Fibroblast of gingiva (primary cell): ENCODE data around the gene CTBP2.
A peak's percentile ranks its signal among the peaks of the same experiment; 100 is the strongest.

Source experiments
- DNase-seq: peaks from one replicate; pipeline ENCODE4 v3.0.0-alpha.2; 2011; ENCODE audit warnings: low read depth

CTBP2 gene

DNA sequence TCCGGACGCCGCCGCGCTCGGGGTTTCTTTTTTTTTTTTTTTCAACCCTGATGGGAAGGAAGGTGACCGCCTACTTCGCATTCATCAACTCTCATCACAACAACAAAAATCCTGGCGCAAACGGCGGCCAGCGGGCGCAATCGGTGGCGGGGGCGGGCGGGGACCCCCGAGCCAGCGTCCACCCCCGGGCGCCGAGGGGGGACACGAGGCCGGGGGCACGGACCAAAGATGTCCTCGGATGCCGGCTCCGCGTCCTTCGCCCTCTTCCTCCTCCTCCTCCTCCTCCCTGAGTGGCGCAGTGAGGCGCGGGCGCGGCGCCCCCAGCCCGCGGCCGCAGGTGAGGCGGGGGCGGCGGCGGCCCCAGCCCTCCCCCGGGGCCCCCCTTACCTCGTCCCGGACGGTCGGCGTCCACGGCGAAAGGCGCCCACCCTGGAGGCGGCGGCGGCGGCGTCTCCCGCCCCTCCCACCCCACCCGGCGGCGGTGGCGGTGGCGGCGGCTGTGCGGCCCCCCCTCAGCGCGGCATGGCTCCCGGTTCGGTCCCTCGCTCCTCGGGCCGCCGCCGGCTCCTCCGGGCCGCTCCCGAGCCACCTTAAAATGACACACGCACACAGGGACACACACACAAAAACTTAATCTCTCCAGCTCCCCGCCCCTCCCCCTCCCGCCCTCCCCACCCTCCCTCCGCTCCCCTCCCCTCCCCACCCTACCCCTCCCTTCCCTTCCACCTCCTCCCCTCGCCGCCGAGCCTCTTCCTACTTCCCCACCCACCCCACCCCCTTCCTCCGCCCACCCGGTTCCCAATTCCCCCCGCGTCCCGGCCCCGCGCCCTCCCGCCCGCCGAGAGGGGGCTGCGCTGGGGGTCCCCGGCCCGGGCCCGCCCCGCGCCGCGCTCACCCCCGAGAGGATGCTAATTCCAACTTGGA is at the start of gene CTBP2:
Gene CTBP2 (minus strand): TSS at position 632 of the 924 bp plus-strand sequence.
- peak; percentile 67 for DNase-seq

DNA sequence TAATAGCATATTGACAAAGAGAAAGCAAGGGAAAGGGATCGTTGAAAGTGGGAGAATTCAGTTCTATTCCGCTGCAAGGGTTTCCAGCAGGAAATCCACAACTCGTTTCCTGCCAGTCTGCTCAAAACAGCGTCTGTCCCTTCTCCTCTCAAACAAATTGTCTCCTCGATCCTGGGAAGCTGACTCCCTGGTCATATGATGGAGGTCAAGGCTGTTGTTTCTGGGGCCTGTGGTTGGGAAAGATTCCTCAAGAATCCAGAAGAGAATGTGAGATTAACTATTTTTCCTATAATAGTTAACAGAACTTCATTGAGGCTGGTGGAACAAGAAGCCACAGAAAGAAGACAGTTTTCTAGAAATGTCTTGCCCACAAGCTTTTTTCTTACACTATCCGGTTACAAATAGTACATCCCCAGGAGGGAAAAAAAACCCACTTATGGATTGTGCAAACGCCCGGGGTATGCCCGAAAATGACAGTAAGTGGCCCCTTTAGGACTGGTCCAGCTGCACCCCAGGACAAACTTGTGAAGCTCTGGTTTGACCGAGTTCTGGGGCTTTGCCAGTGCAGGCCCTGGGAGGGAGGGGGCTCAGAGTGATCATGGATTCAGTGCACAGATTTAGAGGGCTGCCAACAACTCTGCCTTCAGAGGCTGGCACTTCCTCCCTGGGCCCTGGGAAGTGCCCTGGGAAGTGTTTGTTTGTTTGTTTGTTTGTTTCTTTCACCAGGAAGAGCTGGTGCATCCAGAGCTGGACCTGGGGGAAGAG is 49.4 kb upstream of the CTBP2 start:
- DNase-seq = peak; percentile 40

DNA sequence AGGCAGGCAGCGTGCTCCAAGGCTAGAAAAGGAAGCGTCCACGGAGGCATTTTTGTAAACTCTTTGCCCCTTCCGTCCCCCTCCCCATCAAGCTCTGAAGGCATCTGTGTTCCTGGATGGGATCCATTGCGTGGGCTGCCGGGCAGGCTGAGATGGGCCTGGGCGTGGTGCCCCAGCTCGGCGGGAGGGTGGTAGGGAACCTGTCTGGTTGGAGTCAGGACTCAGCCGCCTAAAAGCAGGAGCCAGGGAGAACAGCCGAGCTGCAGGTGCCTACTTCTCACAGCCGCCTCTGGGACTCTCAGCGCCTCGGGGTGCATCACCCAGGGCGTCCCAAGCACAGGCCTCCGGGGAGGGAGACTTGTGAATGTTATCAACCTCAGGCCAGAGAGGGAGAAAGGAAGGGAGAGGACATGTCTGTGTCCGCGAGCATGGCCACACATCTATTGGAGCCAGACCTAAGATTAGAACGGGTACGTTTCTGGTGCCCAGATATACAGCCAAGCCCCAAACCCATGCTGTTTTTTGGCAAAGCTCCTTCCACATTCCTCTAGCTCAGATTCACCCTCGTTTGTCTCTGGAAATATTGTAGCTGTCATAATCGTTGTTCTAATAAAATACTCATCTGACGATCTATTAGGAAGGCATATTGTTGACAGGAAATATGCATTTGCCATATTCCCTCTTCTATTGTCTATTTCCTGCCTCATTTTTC is 48.6 kb upstream of the CTBP2 start:
- no peak for DNase-seq

DNA sequence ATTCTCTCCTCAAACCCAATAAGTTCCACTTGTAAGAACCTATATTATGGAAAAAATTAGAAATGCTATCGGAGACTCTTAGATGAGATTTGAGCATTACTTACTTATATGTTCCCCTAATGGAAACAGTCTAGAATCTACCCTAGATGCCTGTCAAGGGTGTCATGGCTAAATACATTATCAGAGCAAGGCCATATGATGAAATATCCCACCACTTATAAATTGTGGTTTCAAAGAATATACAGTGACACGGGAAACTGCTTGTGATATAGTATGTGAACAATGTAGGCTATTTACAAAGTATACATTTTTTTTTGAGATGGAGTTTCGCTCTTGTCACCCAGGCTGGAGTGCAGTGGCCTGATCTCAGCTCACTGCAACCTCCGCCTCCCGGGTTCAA is 46.3 kb upstream of the CTBP2 start:
- DNase-seq = no peak

DNA sequence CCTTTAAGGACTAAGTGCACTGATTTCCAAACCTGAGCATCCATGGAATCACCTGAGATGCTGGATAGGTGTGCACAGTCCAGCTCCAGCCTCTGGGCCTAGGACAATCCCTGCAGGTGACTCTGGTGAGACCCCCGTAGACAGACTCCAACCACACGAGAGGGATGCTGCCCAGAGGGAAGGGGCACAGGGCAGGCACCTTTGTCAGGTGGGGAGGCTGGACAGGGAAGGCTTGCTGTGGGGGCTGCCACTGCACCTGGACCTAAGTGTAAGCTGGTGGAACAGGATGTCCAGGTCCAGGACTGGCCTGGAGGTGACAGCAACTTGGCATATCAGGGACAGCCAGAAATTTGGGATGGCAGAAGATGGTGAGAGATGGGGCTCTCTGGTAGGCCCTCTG is 45.1 kb upstream of the CTBP2 start:
- DNase-seq = no peak

DNA sequence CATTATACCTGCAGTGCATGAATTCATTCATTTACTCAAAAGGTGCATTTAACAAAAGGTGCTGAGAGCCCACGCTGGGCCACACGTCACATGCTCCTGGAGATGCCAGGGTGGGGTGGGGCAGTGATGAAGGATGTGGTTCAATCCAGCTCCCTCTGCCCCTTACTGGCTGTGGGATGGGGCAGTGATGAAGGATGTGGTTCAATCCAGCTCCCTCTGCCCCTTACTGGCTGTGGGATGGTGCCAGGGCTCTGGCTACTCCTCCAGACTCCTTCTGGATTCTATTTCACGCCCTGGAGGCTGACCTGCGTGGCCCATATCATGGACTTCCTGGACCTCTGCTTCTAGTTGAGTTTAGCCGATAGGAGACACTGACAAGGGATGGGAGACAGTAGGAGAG is 44.0 kb upstream of the CTBP2 start:
- no peak for DNase-seq

DNA sequence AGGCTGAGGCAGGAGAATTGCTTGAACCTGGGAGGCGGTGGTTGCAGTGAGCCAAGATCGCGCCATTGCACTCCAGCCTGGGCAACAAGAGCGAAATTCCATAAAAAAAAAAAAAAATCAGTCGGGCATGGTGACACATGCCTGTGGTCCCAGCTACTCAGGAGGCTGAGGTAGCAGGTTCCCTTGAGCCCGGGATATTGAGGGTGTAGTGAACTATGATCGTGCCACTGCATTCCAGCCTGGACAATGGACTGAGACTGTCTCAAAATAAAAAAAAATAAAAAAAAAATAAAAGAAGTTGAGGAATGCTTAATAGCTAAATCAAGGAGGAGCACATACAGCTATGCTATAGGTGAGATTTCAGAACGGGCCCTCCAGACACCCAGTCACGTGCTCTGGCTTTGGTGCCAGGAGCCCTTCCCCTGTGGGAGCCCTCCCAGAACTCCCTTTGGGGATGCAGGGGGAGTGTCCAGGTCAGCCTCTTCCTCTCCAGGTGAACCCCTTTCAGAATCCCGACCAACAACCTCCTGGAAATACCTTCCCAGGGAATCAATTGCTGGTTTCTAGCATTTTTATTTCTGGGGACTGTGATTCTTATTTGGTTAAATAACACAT is 42.9 kb upstream of the CTBP2 start:
- DNase-seq = no peak

DNA sequence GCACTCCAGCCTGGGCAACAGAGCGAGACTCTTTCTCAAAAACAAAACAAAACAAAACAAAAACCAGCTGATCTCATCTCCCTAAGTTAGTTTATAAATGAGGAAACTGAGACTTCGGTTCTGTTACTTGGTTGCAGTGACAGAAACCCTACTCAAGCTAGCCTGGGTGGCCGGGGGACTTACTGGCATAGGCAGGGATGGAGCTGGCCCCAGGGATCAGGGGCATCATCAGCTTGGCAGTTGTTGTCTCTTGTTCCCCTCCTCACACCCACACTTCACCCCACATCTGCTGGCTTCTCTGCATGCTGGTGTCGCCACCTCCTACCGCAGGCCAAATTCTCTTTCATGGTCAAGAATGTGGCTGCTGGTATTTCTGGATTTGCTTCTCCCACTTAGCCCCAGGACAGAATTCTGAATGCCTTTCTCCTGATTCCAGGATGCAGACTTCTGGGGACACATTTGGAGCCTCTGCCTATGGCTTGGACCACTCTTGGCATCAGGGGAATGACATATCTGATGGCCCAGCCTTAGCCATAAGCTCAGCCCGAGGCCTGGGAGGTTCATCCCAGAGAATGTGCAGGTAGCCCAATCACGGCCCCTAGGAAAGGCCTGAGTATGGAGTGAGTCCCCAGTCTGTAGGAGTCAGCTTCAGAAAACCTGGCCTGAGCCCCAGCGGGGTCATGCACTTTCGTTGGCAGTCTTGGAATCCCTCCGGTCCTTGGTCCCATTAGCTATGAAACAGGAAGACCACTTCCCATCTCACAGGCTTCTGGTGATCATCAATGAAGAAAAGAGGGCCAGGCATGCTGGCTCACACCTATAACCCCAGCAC is 41.6 kb upstream of the CTBP2 start:
- DNase-seq = no peak

DNA sequence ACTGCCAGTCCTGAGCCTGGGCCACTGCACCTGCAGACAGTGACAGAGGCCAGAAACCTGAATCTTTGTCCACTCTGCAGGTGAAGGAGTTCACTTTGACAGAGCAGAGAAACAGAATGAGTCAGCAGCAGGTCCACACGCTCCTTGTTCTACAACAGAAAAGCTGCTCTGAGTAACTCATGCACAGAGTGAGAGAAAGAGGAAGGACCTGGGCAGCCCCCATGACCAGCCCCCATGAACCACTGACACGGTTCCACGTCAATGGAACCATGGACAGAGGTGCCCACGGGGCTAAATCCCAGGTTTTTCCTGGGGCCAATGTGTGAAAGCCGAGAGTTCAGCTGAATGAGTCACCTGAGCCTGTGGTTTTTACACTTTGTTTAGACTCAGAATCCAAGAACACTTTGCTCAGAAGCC is 40.8 kb upstream of the CTBP2 start:
- no peak for DNase-seq

DNA sequence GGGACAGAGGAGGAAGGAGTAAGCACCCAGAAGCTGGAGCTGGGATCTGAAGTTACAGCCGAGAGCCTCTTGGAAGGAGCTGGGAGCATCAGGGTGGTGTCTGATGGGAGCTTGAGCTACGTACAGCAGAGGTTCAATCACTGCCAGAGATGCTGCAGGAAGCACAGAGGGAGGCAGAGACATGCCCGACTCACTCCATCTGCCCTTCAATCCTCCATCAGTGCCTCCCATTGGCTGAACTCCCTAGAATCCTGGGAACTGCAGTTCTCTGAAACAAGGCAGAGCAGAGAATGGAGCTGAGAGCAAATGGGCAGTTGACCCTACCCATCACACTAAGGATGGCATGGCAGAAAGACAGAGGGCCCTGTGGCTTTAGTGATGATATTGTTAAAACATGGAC is 40.0 kb upstream of the CTBP2 start:
- no peak for DNase-seq

DNA sequence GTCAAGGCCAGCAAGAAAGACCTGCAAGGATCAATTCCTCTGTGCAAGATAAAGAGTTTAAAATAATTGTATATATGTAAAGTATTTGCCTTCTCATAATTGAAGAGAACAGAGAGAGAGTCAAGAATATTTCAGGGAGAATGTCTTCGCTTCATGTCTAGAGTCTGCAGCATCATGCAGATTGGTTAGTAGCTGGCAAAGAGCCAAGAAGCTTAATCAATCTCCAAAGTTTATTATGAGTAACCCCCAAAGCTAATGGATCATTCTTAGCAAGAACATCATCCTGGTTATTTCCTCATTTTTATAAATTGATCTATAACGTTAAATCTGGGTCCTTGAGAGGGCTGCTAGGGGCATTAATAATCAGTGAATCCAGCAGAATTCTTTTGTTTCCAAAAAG is 38.9 kb upstream of the CTBP2 start:
- no peak for DNase-seq

DNA sequence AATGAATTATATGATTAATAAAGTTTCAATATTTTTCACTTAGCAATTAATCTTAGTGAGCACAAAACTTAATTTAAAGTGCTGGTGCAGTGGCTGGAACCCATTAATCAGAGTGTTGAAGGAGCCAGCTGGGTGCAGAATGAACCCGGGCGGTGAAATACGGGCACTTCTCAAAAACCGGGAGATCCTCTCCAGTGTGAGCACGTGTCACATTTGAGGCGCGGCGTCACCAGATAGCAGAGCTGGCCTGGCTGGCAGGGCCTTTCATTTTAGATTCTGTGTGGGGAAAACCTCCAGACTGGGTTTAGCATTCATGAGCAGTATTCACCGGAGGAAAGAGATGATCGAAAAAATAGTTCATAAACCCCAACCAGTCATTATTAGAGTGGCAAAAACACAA is 34.5 kb upstream of the CTBP2 start:
- DNase-seq = no peak

DNA sequence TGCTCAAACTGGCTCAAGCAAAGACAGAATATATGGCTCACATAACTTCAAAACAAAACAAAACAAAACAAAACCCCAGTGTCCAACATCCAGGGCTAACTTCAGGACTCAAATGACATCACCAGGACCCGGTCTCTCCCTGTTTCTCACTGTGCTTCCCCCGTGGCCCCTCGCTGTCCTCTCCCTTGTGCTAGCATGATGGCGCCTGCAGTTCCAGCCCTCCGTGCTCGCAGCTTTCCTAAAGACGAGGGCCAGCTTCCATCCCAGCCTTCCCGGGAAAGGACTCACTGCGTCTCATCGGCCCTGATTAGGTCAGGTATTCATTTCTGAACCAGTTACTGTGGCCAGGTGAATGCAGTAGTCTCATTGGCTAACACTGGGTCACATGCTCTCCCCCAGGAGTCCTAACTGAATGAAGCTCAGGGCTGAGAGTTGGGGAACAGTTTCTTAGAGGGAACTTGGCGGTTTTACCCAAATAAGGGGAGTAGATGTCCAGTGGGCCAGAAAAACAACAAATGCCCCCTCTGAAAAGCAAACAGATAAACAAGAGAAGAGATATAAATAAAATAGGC is 33.0 kb upstream of the CTBP2 start:
- DNase-seq = no peak

DNA sequence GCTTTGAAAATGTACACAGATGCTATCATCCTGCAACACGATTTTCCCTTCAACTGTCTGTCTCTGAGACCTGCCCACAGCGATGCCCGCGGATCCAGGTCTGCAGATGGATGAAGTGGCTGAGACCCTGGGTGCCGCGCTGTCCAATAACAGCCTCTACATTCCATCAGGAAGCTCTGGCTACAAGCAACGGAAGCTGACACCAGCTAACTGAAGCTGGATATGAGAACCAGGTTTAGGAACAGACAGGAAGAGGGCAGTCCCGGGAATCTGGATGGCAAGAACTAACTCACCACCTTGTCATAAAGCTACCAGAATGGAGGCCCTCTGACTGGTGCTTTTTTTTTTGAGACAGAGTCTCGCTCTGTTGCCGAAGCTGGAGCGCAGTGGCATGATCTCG is 32.3 kb upstream of the CTBP2 start:
- no peak for DNase-seq

DNA sequence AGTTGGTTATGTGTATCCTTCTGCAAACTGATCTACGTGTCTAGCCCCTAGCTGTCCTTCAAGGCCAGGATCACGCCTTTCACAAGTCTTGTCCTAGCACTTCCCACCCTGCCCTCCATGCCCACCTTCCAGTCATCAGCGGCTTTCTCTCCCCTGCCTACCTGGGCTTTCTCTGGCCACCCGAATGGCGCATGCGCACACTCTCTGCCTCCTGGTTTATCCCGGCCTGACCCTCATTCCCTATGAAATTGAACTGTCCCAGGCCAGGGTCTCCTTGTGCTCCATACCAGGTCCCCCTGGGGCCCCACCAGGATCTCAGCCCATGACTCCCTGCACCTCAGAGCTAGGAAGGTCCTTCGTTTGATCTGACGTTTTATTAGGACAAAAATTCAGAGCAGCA is 31.6 kb upstream of the CTBP2 start:
- no peak for DNase-seq

DNA sequence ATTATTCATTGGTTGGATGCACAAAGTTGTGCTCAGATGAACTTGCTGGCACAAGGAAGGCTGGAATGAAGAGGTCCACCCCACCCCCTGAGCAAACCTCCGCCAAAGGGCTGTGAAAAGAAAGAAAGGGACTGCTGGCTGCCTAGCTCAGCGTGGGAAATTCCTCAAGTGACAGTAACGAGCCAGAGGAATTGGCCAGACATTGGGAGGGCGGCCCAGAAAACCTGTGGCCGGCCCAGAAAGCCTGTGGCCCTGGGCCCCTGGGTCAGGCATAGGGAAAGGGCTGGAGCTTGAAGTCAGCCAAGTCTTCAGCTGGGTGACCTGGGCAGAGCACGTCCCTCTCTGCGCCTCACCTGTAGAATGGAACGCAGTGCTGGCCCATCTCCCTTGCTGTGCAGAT is 30.6 kb upstream of the CTBP2 start:
- no peak for DNase-seq

DNA sequence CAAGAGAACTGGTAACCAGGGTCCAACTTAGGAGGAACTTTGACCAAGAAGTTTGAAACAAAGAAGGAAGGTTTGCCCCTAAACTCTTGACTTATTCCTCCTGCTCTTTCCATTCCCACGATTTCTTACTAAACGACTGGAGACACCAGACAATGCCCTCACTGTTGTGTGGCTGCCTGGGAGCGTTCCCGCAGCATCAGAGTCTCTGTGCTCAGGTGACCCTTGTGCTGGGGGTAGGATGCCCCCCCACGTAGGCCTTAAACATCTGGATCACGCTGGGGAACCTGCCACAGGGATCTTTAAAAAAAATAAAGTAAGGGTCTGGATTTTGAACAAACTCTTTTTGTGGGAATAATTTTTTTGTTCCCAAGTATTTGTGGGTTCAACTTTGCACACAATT is 30.1 kb upstream of the CTBP2 start:
- DNase-seq = no peak

DNA sequence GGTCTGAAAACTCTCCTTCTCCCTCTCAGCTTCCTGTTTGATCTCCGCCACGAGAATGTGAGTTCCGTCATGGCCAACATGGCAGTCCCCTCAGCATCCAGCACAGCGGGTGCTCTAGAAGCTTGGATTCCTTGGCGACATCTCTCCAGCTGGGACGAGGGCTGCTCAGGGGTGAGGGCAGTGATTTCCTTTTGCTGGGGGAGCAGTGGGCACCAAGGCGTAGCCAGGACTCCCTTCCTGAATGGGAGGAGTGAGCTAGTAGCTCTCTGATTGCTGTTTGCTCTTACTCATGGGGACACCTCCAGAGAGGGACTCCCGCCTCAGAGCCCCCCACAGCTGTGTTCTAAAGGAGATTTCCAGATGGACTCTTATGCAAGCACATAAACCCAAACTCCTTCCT is 28.8 kb upstream of the CTBP2 start:
- DNase-seq = no peak

DNA sequence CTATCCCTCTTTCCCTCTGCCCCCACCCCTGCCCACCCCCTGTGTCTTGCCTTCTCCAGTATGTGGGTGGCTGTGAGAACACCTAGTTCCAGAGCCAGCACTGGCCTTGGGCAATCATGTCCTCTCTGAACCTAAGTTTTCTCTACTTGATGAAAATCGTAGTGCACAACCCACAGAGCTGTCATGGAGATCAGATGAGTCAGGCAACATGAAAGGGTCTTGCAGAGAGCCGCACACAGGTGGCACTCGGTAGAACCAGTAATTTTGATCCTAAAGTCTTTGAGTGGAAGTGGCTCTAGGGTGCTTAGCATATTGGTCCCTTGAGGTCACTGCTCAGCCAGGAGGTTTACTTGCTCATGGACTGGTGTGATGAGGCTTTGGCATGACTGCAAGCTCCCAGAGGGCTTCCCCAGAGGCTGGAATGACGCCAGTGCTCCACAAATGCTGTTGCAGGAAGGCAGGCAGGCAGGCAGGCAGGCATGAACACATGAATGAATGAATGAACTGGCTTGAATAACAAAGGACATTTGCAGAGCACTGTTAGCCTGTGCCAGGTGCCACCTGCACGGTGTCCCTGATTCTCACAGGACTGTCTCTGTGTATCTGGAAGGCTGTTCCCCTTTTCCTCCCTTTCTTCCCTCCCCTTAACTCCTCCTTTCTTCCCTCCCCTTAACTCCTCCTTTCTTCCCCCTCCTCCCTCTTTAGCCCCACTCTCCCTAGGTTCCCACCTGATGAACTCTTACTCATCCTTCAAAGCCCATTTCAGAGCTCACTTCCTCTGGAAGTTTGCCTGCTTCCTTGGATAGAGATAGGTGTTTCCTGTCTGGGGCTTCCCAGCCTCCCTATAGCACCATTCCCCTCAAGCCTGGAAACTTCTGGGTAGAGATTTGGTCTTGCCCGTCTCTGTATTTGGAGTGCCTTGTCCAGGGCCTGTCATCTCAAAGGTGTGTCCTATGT is 27.2 kb upstream of the CTBP2 start:
- DNase-seq = no peak
